OCI-LY1 (cell line): ENCODE data around the gene AAK1.

Experiments used
- CTCF ChIP-seq: fragments of 200-600 bp; sonication (generic), shearing (Covaris generic); IDR thresholded peaks from 2 replicates; pipeline ENCODE4 v1.5.1; 2017; ENCODE audit warnings: mild to moderate bottlenecking, antibody characterized with exemption, low read length, moderate library complexity, mixed read lengths
- EZH2 ChIP-seq: fragments of 200-600 bp; sonication (generic), shearing (Covaris generic); IDR thresholded peaks from 2 replicates; pipeline ENCODE4 v1.8.0; 2017; ENCODE audit warnings: borderline replicate concordance, mixed run types, mild to moderate bottlenecking, antibody characterized with exemption, low read length, moderate library complexity, mixed read lengths

GRCh38 chr2:69422198-69422597 lies 221.3 kb downstream of the AAK1 start:
- TF ChIP-seq CTCF = no peak
- TF ChIP-seq EZH2 = no peak
